ENCODE results near the gene FAM184B. TPM values are rescaled to one million over a fixed set of nuclear protein-coding genes. Genes with fewer than 3 reads are reported as not detected.

FAM184B gene
- polyA plus RNA-seq (2012; ENCODE audit: insufficient read depth, insufficient read length) = not detected

GRCh38 chr4:17781300-17782287 is at the start of gene FAM184B:
Gene FAM184B (minus strand): TSS chr4:17781621. CDS start chr4:17781299, 322 bp downstream.
- DNase-seq (ENCODE audit: low read depth, low spot score) = no peak
- H3K4me3 ChIP-seq (ENCODE audit: low read length) = no peak within 1 kb of the TSS

GRCh38 chr4:17823871-17824669 is 42.6 kb upstream of the FAM184B start:
- no peak overlapping the region for H3K4me3 ChIP-seq (ENCODE audit: low read length)
- no peak for DNase-seq (ENCODE audit: low read depth, low spot score)

- no peak overlapping the region for H3K4me3 ChIP-seq (ENCODE audit: low read length)
- peak; percentile 53 for DNase-seq (ENCODE audit: low read depth, low spot score)
These were observed 35.6 kb upstream of the FAM184B start for GRCh38 chr4:17817027-17817426.

GRCh38 chr4:17816142-17816541 is 34.7 kb upstream of the FAM184B start:
- DNase-seq (ENCODE audit: low read depth, low spot score) = no peak
- H3K4me3 ChIP-seq (ENCODE audit: low read length) = no peak overlapping the region

- DNase-seq (ENCODE audit: low read depth, low spot score) = no peak
- no peak overlapping the region for H3K4me3 ChIP-seq (ENCODE audit: low read length)
These were observed 32.7 kb upstream of the FAM184B start for GRCh38 chr4:17814140-17814539.

- H3K4me3 ChIP-seq (ENCODE audit: low read length) = peak overlapping the region; percentile 94
- DNase-seq (ENCODE audit: low read depth, low spot score) = no peak
These were observed 31.4 kb upstream of the FAM184B start for GRCh38 chr4:17812801-17813200.

GRCh38 chr4:17812125-17812524 is 30.7 kb upstream of the FAM184B start:
- DNase-seq (ENCODE audit: low read depth, low spot score) = no peak
- H3K4me3 ChIP-seq (ENCODE audit: low read length) = peak overlapping the region; percentile 94

- H3K4me3 ChIP-seq (ENCODE audit: low read length) = peak overlapping the region; percentile 94
- no peak for DNase-seq (ENCODE audit: low read depth, low spot score)
These were observed 29.7 kb upstream of the FAM184B start for GRCh38 chr4:17811078-17811603.

GRCh38 chr4:17810260-17811077 is 29.0 kb upstream of the FAM184B start, which contains the start of the genes DCAF16 and NCAPG:
Gene DCAF16 (minus strand): TSS chr4:17810757. CDS start chr4:17804141, 6,616 bp downstream.
Gene NCAPG (plus strand): TSS chr4:17810979. CDS start chr4:17811078, 99 bp downstream.
- peak; percentile 98 for DNase-seq (ENCODE audit: low read depth, low spot score)

GRCh38 chr4:17809667-17810066 is 28.2 kb upstream of the FAM184B start:
- H3K4me3 ChIP-seq (ENCODE audit: low read length) = peak overlapping the region; percentile 94
- DNase-seq (ENCODE audit: low read depth, low spot score) = peak; percentile 37

More at GRCh38 chr4:17810260-17811077, 29.0 kb upstream of the FAM184B start, which contains the start of the genes DCAF16 and NCAPG:
- H3K4me3 ChIP-seq (ENCODE audit: low read length) = peak within 1 kb of the TSS; percentile 94

- H3K4me3 ChIP-seq (ENCODE audit: low read length) = no peak overlapping the region
- DNase-seq (ENCODE audit: low read depth, low spot score) = no peak
These were observed 26.0 kb upstream of the FAM184B start for GRCh38 chr4:17807446-17807845.

GRCh38 chr4:17805580-17806155 is 24.2 kb upstream of the FAM184B start:
- no peak overlapping the region for H3K4me3 ChIP-seq (ENCODE audit: low read length)

GRCh38 chr4:17797808-17798207 is 16.4 kb upstream of the FAM184B start:
- H3K4me3 ChIP-seq (ENCODE audit: low read length) = no peak overlapping the region
- no peak for DNase-seq (ENCODE audit: low read depth, low spot score)

More at GRCh38 chr4:17805580-17806155, 24.2 kb upstream of the FAM184B start:
- DNase-seq (ENCODE audit: low read depth, low spot score) = no peak

- no peak for DNase-seq (ENCODE audit: low read depth, low spot score)
- H3K4me3 ChIP-seq (ENCODE audit: low read length) = no peak overlapping the region
These were observed 13.3 kb upstream of the FAM184B start for GRCh38 chr4:17794730-17795129.

- DNase-seq (ENCODE audit: low read depth, low spot score) = no peak
- H3K4me3 ChIP-seq (ENCODE audit: low read length) = no peak overlapping the region
These were observed 7.5 kb upstream of the FAM184B start for GRCh38 chr4:17788956-17789355.

GRCh38 chr4:17787315-17787714 is 5.9 kb upstream of the FAM184B start:
- no peak overlapping the region for H3K4me3 ChIP-seq (ENCODE audit: low read length)
- no peak for DNase-seq (ENCODE audit: low read depth, low spot score)

GRCh38 chr4:17786567-17786966 is 5.1 kb upstream of the FAM184B start:
- H3K4me3 ChIP-seq (ENCODE audit: low read length) = no peak overlapping the region
- DNase-seq (ENCODE audit: low read depth, low spot score) = no peak

GRCh38 chr4:17785858-17786257 is 4.4 kb upstream of the FAM184B start:
- DNase-seq (ENCODE audit: low read depth, low spot score) = no peak
- H3K4me3 ChIP-seq (ENCODE audit: low read length) = no peak overlapping the region
